ENCODE measurements around the gene RIT2. TPM values are rescaled to one million over a fixed set of nuclear protein-coding genes. Genes with fewer than 3 reads are reported as not detected.

The RIT2 gene
- total and polyA plus RNA-seq, 11 donors, result not detected

GRCh38 chr18:43034683-43035500, 80.6 kb downstream of the RIT2 start:
- intact Hi-C loops (cut with DNase I), result no loop called here
- DNase-seq (no peak), ATAC-seq (no peak)
- Histone ChIP-seq H3K27ac (no peak overlapping the region), H3K4me3 (no peak overlapping the region), H3K27me3 (no peaks in the 10 kb centered on the region), H3K4me1 (no peaks in the 10 kb centered on the region), H3K9me3 (no peaks in the 10 kb centered on the region), H3K36me3 (no peaks in the 10 kb centered on the region)
- TF ChIP-seq CTCF (IDR thresholded peaks at IDR 0.05), result no peak
- TF ChIP-seq POLR2A (IDR thresholded peaks at IDR 0.05), result no peak
- WGBS, 4 donors, result 51 to 68% (median 56%) methylated on average over 2 of the region's 2 CpGs

DNA sequence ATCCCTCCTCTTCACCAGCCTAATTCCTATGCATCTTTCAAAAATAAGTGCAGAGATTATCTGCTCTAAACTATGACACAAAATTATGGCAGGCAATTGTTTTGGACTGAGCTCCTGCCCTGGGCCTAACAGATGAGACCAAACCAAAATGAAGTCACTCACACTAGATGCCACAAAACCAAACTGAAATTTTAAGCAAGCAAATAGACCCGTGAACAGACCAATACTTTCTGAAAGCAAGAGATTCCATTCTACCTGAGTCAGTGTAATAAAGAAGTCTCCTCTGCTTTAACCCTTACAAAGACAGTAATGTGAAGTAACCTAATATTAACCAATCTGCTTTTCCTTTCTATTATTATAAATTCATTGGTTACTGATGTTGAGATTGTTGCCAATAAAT, 84.3 kb downstream of the RIT2 start:
- H3K4me3 ChIP-seq, result no peak overlapping the region
- H3K27ac ChIP-seq, result no peak overlapping the region
- H3K9me3 ChIP-seq, result no peaks in the 10 kb centered on the region
- intact Hi-C loops (cut with DNase I), result no loop called here
- ATAC-seq, result no peak
- TF ChIP-seq POLR2A (IDR thresholded peaks at IDR 0.05) (no peak), CTCF (IDR thresholded peaks at IDR 0.05) (no peak)
- H3K36me3 ChIP-seq, result no peaks in the 10 kb centered on the region
- H3K27me3 ChIP-seq, result no peaks in the 10 kb centered on the region
- H3K4me1 ChIP-seq, result no peaks in the 10 kb centered on the region
- DNase-seq, result no peak
- WGBS, 4 donors, result 70 to 80% (median 76%) methylated on average over 1 of the region's 1 CpG

GRCh38 chr18:43029414-43029813, 86.1 kb downstream of the RIT2 start:
- TF ChIP-seq POLR2A (IDR thresholded peaks at IDR 0.05), result no peak
- no peak for TF ChIP-seq CTCF (IDR thresholded peaks at IDR 0.05)
- Histone ChIP-seq H3K4me1 (no peaks in the 10 kb centered on the region), H3K36me3 (no peaks in the 10 kb centered on the region), H3K27me3 (no peaks in the 10 kb centered on the region), H3K4me3 (no peak overlapping the region), H3K9me3 (no peaks in the 10 kb centered on the region), H3K27ac (no peak overlapping the region)
- no peak for DNase-seq
- no peak for ATAC-seq
- intact Hi-C loops (cut with DNase I), result no loop called here

GRCh38 chr18:43022874-43023273, 92.6 kb downstream of the RIT2 start:
- Histone ChIP-seq H3K4me1 (no peaks in the 10 kb centered on the region), H3K27me3 (no peaks in the 10 kb centered on the region), H3K9me3 (no peaks in the 10 kb centered on the region), H3K36me3 (no peaks in the 10 kb centered on the region), H3K27ac (no peak overlapping the region), H3K4me3 (no peak overlapping the region)
- 43 to 53% (median 49%) methylated on average over 3 of the region's 3 CpGs for WGBS, 4 donors
- intact Hi-C loops (cut with DNase I), result no loop called here
- TF ChIP-seq POLR2A (IDR thresholded peaks at IDR 0.05) (no peak), CTCF (IDR thresholded peaks at IDR 0.05) (no peak)
- no peak for DNase-seq
- ATAC-seq, result no peak

Measured in heart left ventricle (tissue), 16 donors.